ENCODE measurements around the gene NCMAP.
"Not testable (repeated sequence)": the region's sequence is repeated elsewhere in the genome, so short reads cannot be mapped to it uniquely, and the experiment has no call there.

GRCh38 chr1:24515671-24516209 lies 40.1 kb upstream of the NCMAP start:
- TF ChIP-seq CTCF, POLR2A (IDR thresholded peaks at IDR 0.05): not testable (repeated sequence)

All from sigmoid colon (tissue), 3 donors.